Measurements from ENCODE around the gene LSS. TPM values are rescaled to one million over a fixed set of nuclear protein-coding genes. Genes with fewer than 3 reads are reported as not detected.
"Not testable (repeated sequence)": the region's sequence is repeated elsewhere in the genome, so short reads cannot be mapped to it uniquely, and the experiment has no call there.

LSS gene
- total RNA-seq, 4 donors from 2014 or later = 128 to 251 (median 164) TPM

DNA sequence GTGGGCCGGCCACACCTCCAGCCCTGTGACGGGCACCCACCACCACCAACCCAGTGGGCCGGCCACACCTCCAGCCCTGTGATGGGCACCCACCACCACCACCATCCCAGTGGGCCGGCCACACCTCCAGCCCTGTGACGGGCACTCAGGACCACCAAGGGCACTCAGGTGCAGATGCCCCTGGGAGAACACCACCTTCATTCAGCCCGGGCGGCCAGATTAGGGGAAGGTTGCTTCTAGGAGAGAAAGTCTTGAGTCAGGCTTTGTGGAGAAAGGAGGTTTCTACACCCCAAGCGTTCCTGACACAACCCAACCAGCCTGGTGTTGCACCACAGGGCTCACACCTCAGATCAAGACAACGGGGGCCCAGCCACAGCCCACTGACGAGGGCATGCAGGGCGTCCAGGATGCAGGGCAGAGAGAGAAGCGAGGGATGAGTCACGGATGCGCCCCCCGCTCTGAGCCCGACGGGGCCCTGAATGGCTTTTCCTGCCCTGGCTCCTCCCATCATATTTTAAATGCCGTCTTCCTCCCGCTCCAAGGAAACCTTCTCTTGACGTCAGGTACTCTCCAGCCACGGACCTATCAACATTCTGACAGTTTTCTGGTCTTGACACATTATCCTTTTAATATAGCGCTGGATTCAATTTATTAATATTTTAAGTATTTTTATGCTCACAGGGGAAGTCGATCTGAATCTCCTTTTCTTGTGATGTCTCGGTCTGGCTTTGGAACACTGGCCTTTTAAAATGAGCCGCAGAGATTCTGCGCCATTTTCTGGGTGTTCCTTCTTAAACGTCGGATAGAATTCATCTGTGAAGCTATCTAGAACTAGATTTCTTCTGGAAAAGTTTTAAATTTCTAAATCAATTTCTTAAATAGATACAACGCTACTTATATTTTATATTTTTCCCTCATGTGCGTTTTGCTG, 43.7 kb downstream of the LSS start:
- peak overlapping the region; percentile 63 for H3K27ac ChIP-seq
- no peaks in the 10 kb centered on the region for H3K36me3 ChIP-seq
- peak; percentile 91 to 93 for DNase-seq (ENCODE audit: low spot score in 2 of 2)
- H3K9me3 ChIP-seq = no peaks in the 10 kb centered on the region
- peaks cover 35% of the 10 kb centered on the region for H3K4me1 ChIP-seq
- WGBS = 11% methylated on average over 30 of the region's 30 CpGs
- no peaks in the 10 kb centered on the region for H3K27me3 ChIP-seq
- peak overlapping the region; percentile 44 for H3K4me3 ChIP-seq
- TF ChIP-seq POLR2A (IDR thresholded peaks at IDR 0.05) (no peak), POLR2AphosphoS5 (IDR thresholded peaks at IDR 0.05) (peak in 2 of 3 donors; percentile 9 to 88)
- TF ChIP-seq, protein P1, sequence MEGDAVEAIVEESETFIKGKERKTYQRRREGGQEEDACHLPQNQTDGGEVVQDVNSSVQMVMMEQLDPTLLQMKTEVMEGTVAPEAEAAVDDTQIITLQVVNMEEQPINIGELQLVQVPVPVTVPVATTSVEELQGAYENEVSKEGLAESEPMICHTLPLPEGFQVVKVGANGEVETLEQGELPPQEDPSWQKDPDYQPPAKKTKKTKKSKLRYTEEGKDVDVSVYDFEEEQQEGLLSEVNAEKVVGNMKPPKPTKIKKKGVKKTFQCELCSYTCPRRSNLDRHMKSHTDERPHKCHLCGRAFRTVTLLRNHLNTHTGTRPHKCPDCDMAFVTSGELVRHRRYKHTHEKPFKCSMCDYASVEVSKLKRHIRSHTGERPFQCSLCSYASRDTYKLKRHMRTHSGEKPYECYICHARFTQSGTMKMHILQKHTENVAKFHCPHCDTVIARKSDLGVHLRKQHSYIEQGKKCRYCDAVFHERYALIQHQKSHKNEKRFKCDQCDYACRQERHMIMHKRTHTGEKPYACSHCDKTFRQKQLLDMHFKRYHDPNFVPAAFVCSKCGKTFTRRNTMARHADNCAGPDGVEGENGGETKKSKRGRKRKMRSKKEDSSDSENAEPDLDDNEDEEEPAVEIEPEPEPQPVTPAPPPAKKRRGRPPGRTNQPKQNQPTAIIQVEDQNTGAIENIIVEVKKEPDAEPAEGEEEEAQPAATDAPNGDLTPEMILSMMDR (IDR thresholded peaks at IDR 0.05) = no peak

- 0% methylated on average over 3 of the region's 24 CpGs for whole genome bisulfite sequencing
- TF ChIP-seq, protein P1 (IDR thresholded peaks at IDR 0.05) = no peak
- no peak for TF ChIP-seq POLR2A (IDR thresholded peaks at IDR 0.05)
- TF ChIP-seq EP300 (IDR thresholded peaks at IDR 0.05) = no peak
- TF ChIP-seq POLR2AphosphoS5 (IDR thresholded peaks at IDR 0.05) = no peak
- peaks cover 27% of the 10 kb centered on the region for H3K4me1 ChIP-seq
- H3K27me3 ChIP-seq = no peaks in the 10 kb centered on the region
- no peaks in the 10 kb centered on the region for H3K36me3 ChIP-seq
- peak within 1 kb of the TSS; percentile 63 for H3K27ac ChIP-seq
- DNase-seq (ENCODE audit: low spot score in 2 of 2) = peak; percentile 72 to 86
- H3K9me3 ChIP-seq = no peaks in the 10 kb centered on the region
- peak within 1 kb of the TSS; percentile 44 for H3K4me3 ChIP-seq
These were observed 44.5 kb downstream of the LSS start, which contains the start of gene SPATC1L for GRCh38 chr21:46183910-46184624. Gene SPATC1L (minus strand): TSS chr21:46184459. CDS start chr21:46182816, 1,643 bp downstream.

DNA sequence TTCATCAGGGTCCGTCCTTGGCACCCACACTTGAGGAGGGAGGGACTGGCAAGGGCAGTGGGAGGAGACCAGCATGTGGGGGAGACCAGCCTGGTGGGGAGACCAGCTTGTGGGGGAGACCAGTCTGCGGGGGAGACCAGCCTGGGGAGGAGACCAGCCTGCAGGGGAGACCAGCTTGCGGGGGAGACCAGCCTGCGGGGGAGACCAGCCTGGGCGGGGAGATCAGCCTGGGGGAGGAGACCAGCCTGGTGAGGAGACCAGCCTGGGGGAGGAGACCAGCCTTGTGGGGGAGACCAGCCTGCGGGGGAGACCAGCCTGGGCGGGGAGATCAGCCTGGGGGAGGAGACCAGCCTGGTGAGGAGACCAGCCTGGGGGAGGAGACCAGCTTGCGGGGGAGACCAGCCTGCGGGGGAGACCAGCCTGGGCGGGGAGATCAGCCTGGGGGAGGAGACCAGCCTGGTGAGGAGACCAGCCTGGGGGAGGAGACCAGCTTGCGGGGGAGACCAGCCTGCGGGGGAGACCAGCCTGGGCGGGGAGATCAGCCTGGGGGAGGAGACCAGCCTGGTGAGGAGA, 45.2 kb downstream of the LSS start:
- not testable (repeated sequence) for H3K36me3 ChIP-seq; H3K27me3 ChIP-seq; H3K9me3 ChIP-seq; DNase-seq (ENCODE audit: low spot score in 2 of 2); H3K27ac ChIP-seq
- peaks cover 20% of the 10 kb centered on the region for H3K4me1 ChIP-seq
- 38% methylated on average over 1 of the region's 13 CpGs for WGBS
- peak overlapping the region; percentile 44 for H3K4me3 ChIP-seq

- WGBS = 93% methylated on average over 28 of the region's 44 CpGs
- no peak overlapping the region for H3K27ac ChIP-seq
These were observed 45.8 kb downstream of the LSS start for GRCh38 chr21:46182548-46183336.

More at GRCh38 chr21:46182548-46183336, 45.8 kb downstream of the LSS start:
- H3K36me3 ChIP-seq = no peaks in the 10 kb centered on the region
- no peaks in the 10 kb centered on the region for H3K27me3 ChIP-seq
- TF ChIP-seq POLR2AphosphoS5 (IDR thresholded peaks at IDR 0.05) (no peak), POLR2A (IDR thresholded peaks at IDR 0.05) (no peak), EP300 (IDR thresholded peaks at IDR 0.05) (no peak)
- TF ChIP-seq, protein P1 (IDR thresholded peaks at IDR 0.05) = no peak
- DNase-seq (ENCODE audit: low spot score in 2 of 2) = peak; percentile 68 to 81
- H3K9me3 ChIP-seq = no peaks in the 10 kb centered on the region
- peaks cover 14% of the 10 kb centered on the region for H3K4me1 ChIP-seq
- no peak overlapping the region for H3K4me3 ChIP-seq
